GM23248 (cell line): ENCODE measurements around the gene STX18. TPM values are rescaled to one million over a fixed set of nuclear protein-coding genes. Genes with fewer than 3 reads are reported as not detected.

Experiments used
- DNase-seq: peaks from one replicate; pipeline ENCODE4 v3.0.0-alpha.2; 2015
- H2AFZ ChIP-seq: fragments of 200-600 bp; sonication (generic); 2 replicates; pipeline ENCODE4 v1.6.1; 2016; ENCODE audit warnings: antibody characterized with exemption
- H3F3A ChIP-seq: fragments of 200-600 bp; sonication (generic); 2 replicates; pipeline ENCODE4 v1.6.1; 2016; ENCODE audit warnings: mild to moderate bottlenecking, antibody characterized with exemption, mixed run types; ENCODE audit not compliant: insufficient read depth
- H3K27ac ChIP-seq: fragments of 200-600 bp; sonication (generic); 2 replicates; pipeline ENCODE4 v1.5.1; 2016; ENCODE audit warnings: mild to moderate bottlenecking
- H3K27me3 ChIP-seq: fragments of 200-600 bp; sonication (generic); replicated peaks from 2 replicates; pipeline ENCODE4 v1.6.1; 2016; ENCODE audit warnings: mild to moderate bottlenecking; ENCODE audit not compliant: insufficient read depth
- H3K36me3 ChIP-seq: fragments of 200-600 bp; sonication (generic); 2 replicates; pipeline ENCODE4 v1.6.1; 2016; ENCODE audit warnings: low read depth, mild to moderate bottlenecking
- H3K4me1 ChIP-seq: fragments of 200-600 bp; sonication (generic); 2 replicates; pipeline ENCODE4 v1.6.1; 2016; ENCODE audit warnings: mild to moderate bottlenecking; ENCODE audit not compliant: insufficient read depth
- H3K4me2 ChIP-seq: fragments of 200-600 bp; sonication (generic); one replicate; pipeline ENCODE4 v1.6.1; 2016; ENCODE audit warnings: mild to moderate bottlenecking; ENCODE audit not compliant: unreplicated experiment
- H3K4me3 ChIP-seq: fragments of 200-600 bp; sonication (generic); 2 replicates; pipeline ENCODE4 v1.5.1; 2016; ENCODE audit warnings: mild to moderate bottlenecking
- H3K79me2 ChIP-seq: fragments of 200-600 bp; sonication (generic); 2 replicates; pipeline ENCODE4 v1.6.1; 2016; ENCODE audit warnings: mild to moderate bottlenecking; ENCODE audit not compliant: insufficient read depth
- H3K9ac ChIP-seq: fragments of 200-600 bp; sonication (generic); 2 replicates; pipeline ENCODE4 v1.6.1; 2016; ENCODE audit warnings: mild to moderate bottlenecking
- H3K9me2 ChIP-seq: fragments of 200-600 bp; sonication (generic); 2 replicates; pipeline ENCODE4 v1.6.1; 2016; ENCODE audit warnings: mixed run types, mild to moderate bottlenecking, moderate library complexity; ENCODE audit not compliant: insufficient read depth
- H3K9me3 ChIP-seq: fragments of 200-600 bp; sonication (generic); one replicate; pipeline ENCODE4 v1.6.1; 2017; ENCODE audit warnings: low read depth
- H4K20me1 ChIP-seq: fragments of 200-600 bp; sonication (generic); 2 replicates; pipeline ENCODE4 v1.6.0; 2016; ENCODE audit not compliant: insufficient read depth
- EZH2 ChIP-seq: fragments of 200-600 bp; sonication (generic); IDR thresholded peaks from 2 replicates; pipeline ENCODE4 v1.6.1; 2018; ENCODE audit warnings: antibody characterized with exemption, mild to moderate bottlenecking; ENCODE audit not compliant: insufficient read depth, poor library complexity, severe bottlenecking
- EZH2phosphoT487 ChIP-seq: fragments of 200-600 bp; sonication (generic); IDR thresholded peaks from 2 replicates; pipeline ENCODE4 v1.6.1; 2018; ENCODE audit warnings: antibody characterized with exemption, moderate library complexity, mild to moderate bottlenecking, low read depth; ENCODE audit not compliant: insufficient read depth
- WGBS, 2 experiments: methylation state at CpG; one replicate each; pipeline ENCODE4 v1.1.6; 2015 to 2017; ENCODE audit warnings: low lambda C conversion rate in 2 of 2, low coverage in 1 of 2; ENCODE audit errors: missing lambda C conversion rate in 2 of 2; 5-methylcytosine and 5-hydroxymethylcytosine counted together
- in situ Hi-C: fragments of 300-500 bp; cut with MboI; formaldehyde crosslinking; loops from 2 replicates; pipeline ENCODE4 v1.15.0; 2020
- polyA plus RNA-seq: library from polyadenylated mRNA; unstranded; fragments of >200 nt; fragmentation: Nextera tagmentation; extraction: Ambion mirVana; gene quantifications from 2 replicates; pipeline ENCODE4 v1.2.1, GENCODE V29; 2016
- total RNA-seq: library from RNA; depleted of rRNA; stranded (reverse); fragments of >200 nt; shearing (Covaris generic); gene quantifications from 2 replicates; pipeline ENCODE4 v1.2.3, GENCODE V29; 2014

STX18 gene
- total and polyA plus RNA-seq, 2 experiments from 2014 or later = 39.2 to 42.6 TPM

DNA sequence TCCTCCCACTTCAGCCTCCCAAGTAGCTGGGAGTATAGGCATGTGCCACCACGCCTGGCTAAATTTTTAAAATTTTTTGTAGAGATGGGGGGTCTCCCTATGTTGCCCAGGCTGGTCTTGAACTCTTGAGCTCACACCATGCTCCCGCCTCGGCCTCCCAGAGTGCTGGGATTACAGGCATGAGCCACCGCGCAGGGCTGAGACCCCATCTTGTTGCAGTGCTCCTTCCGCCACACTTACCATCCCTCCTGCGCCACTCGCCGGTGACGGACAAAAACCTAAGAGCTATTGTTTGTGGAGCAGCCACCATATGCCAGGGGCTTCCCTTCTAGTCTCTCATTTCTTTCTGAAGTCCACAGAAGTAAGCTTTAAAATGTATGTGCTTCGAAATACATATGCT, 120.5 kb downstream of the STX18 start:
- no peaks in the 10 kb centered on the region for H3F3A ChIP-seq
- no peak overlapping the region for H3K27ac ChIP-seq
- no peaks in the 10 kb centered on the region for H3K9me2 ChIP-seq
- H3K79me2 ChIP-seq = no peaks in the 10 kb centered on the region
- no peaks in the 10 kb centered on the region for H3K9me3 ChIP-seq
- no peaks in the 10 kb centered on the region for H4K20me1 ChIP-seq
- no peak overlapping the region for H2AFZ ChIP-seq
- no peak overlapping the region for H3K4me3 ChIP-seq
- WGBS, 2 experiments = 98 to 99% methylated on average over 11 of the region's 11 CpGs
- no peak overlapping the region for H3K4me2 ChIP-seq
- no peak for TF ChIP-seq EZH2phosphoT487
- H3K36me3 ChIP-seq = peaks cover 33% of the 10 kb centered on the region; the same call in 1 of the 2 replicates
- H3K27me3 ChIP-seq = no peaks in the 10 kb centered on the region
- H3K4me1 ChIP-seq = no peaks in the 10 kb centered on the region
- in situ Hi-C loops = no loop called here
- H3K9ac ChIP-seq = no peak overlapping the region
- DNase-seq = no peak

DNA sequence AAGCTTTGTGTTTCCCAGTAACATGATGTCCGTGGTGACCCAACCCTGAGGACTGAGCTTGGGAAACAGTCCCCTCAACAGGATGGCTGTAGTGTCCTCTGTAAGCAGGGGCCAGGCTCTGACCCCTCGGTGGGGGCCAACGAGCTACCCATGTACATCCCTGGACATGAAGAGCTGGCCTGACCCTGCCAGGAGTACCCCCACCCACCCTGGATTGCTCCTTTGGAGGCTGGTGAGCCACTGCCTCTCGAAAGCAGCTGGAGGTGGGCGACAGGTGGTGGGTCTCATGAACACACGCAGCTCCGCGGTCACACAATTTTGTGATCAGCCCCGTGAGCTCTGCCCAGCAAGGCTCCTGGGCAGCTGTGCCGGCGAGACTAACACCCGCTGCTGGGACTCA, 121.4 kb downstream of the STX18 start:
- Histone ChIP-seq H4K20me1 (no peaks in the 10 kb centered on the region), H3K9ac (no peak overlapping the region), H3K4me3 (no peak overlapping the region), H3K79me2 (no peaks in the 10 kb centered on the region), H3K36me3 (peaks cover 33% of the 10 kb centered on the region; the same call in 1 of the 2 replicates), H3F3A (no peaks in the 10 kb centered on the region), H3K27me3 (no peaks in the 10 kb centered on the region), H3K4me2 (no peak overlapping the region), H3K9me2 (no peaks in the 10 kb centered on the region), H3K27ac (no peak overlapping the region), H2AFZ (no peak overlapping the region), H3K9me3 (no peaks in the 10 kb centered on the region), H3K4me1 (no peaks in the 10 kb centered on the region)
- WGBS, 2 experiments = 96 to 97% methylated on average over 12 of the region's 12 CpGs
- TF ChIP-seq EZH2phosphoT487 = no peak
- TF ChIP-seq EZH2 = no peak
- no peak for DNase-seq
- in situ Hi-C loops = no loop called here

DNA sequence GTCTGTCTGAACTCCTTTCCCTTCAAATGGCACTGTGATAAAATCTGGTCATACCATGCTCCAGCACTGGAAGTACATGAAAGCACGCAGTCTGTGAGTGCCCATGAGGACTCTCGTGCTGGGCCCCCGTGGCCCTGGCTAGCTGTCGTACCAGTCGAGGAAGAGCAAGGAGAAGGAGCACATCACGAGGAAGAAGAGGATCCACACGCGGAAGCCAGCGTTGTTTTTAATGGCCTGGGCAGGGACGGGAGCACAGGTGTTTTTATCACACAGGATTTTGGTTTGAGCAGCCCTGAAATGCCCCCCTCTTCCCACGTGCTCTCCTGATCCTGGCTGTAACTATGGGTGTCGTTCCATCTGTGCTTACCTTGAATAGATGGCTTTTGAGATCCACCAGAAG, 122.0 kb downstream of the STX18 start:
- Histone ChIP-seq H2AFZ (no peak overlapping the region), H3K4me2 (no peak overlapping the region), H3K36me3 (peaks cover 33% of the 10 kb centered on the region; the same call in 1 of the 2 replicates), H3K27me3 (no peaks in the 10 kb centered on the region), H3K9me2 (no peaks in the 10 kb centered on the region), H3K9me3 (no peaks in the 10 kb centered on the region), H3K4me1 (no peaks in the 10 kb centered on the region), H3K79me2 (no peaks in the 10 kb centered on the region), H3K27ac (no peak overlapping the region), H4K20me1 (no peaks in the 10 kb centered on the region), H3F3A (no peaks in the 10 kb centered on the region), H3K9ac (no peak overlapping the region), H3K4me3 (no peak overlapping the region)
- WGBS, 2 experiments = 96 to 98% methylated on average over 12 of the region's 12 CpGs
- TF ChIP-seq EZH2phosphoT487 (no peak), EZH2 (no peak)
- no peak for DNase-seq
- in situ Hi-C loops = no loop called here

DNA sequence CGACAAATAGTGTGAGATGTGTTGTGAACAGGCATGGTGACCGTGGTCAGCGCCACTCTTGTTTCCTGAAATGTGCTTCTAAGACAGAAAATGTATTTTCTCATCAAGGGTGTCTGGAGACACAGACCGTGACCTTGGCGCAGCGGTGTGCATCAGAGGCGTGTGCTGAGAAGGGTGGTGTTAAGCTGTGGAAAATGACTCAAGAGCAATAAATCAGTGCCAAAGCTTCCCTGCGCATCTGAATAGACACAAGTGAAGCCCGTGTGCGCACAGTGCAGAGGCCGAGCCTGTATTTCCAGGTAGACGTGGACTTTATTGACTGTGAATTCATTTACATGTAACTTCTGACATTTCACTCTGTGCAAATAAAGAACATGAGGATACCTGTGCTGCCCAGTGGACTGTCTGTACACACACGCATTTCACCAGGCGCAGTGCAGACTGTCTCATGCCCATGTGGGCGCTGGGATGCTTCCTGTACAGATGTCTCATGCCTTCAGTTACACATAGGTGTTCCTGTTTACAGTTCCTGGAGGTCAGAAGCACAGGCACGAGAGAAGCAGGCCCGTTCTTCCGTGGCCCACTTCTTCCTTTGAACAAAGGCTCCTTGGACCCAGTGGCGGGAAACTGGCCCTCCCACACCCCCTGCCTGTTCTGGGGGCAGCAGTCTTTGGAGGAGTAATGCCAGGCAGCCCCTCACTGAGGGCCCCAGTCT, 123.0 kb downstream of the STX18 start:
- H3K36me3 ChIP-seq = peaks cover 32% of the 10 kb centered on the region; the same call in 1 of the 2 replicates
- H3F3A ChIP-seq = no peaks in the 10 kb centered on the region
- H4K20me1 ChIP-seq = no peaks in the 10 kb centered on the region
- no peak overlapping the region for H3K4me3 ChIP-seq
- WGBS, 2 experiments = 87 to 91% methylated on average over 19 of the region's 19 CpGs
- no peaks in the 10 kb centered on the region for H3K9me2 ChIP-seq
- H2AFZ ChIP-seq = no peak overlapping the region
- in situ Hi-C loops = no loop called here
- H3K27ac ChIP-seq = no peak overlapping the region
- no peaks in the 10 kb centered on the region for H3K9me3 ChIP-seq
- H3K9ac ChIP-seq = no peak overlapping the region
- H3K79me2 ChIP-seq = no peaks in the 10 kb centered on the region
- H3K27me3 ChIP-seq = no peaks in the 10 kb centered on the region
- TF ChIP-seq EZH2 (no peak), EZH2phosphoT487 (no peak)
- no peak for DNase-seq
- no peaks in the 10 kb centered on the region for H3K4me1 ChIP-seq
- no peak overlapping the region for H3K4me2 ChIP-seq
